GM12878 (cell line): ENCODE results near the gene ZBTB4. TPM values are rescaled to one million over a fixed set of nuclear protein-coding genes. Genes with fewer than 3 reads are reported as not detected.

Source experiments
- ATAC-seq: fragments of 200-7000 bp; cut with Tn5 transposase; 3 replicates; pipeline ENCODE4 v1.9.1; 2020; ENCODE audit warnings: mild to moderate bottlenecking, moderate library complexity
- BruUV-seq: library from RNA; stranded (reverse); fragments of 400-500 nt; replicated peaks from 2 replicates; lab custom pipeline; 2021; lab: Mats Ljungman, UMichigan
- CTCF ChIA-PET: fragments of 300-600 bp; sonication (Branson Sonifier 250); formaldehyde crosslinking; extraction: SDS; loops from one replicate; lab custom pipeline; 2021; ENCODE audit warnings: inconsistent platforms; lab: Yijun Ruan, JAX
- POLR2A ChIA-PET: fragments of 350-600 bp; formaldehyde crosslinking; extraction: SDS; loops from one replicate; lab custom pipeline; 2021; ENCODE audit warnings: inconsistent platforms; lab: Charles Lee
- RAD21 ChIA-PET: fragments of 300-600 bp; sonication (Branson Sonifier 250); formaldehyde crosslinking; loops from one replicate; lab custom pipeline; 2023; ENCODE audit warnings: antibody characterized with exemption; ENCODE audit not compliant: unreplicated experiment; lab: Charles Lee
- SMC1A ChIA-PET: fragments of 300-600 bp; sonication (Branson Sonifier 250); formaldehyde crosslinking; loops from one replicate; lab custom pipeline; 2023; ENCODE audit not compliant: unreplicated experiment, uncharacterized antibody; lab: Charles Lee
- DNase-seq: peaks from one replicate; pipeline ENCODE4 v3.0.0-alpha.2; 2011; ENCODE audit warnings: low read depth, low spot score
- FAIRE-seq: peaks from 3 replicates; lab custom pipeline; 2011; peaks lifted over from hg19 to GRCh38; lab: Jason Lieb, UNC
- H2AFZ ChIP-seq: 2 replicates; pipeline ENCODE4 v1.6.0; 2011; ENCODE audit warnings: low read depth, low read length, control low read depth; ENCODE audit not compliant: control insufficient read depth
- H3K27ac ChIP-seq: 2 replicates; pipeline ENCODE4 v1.5.1; 2011; ENCODE audit warnings: control low read depth; ENCODE audit not compliant: control insufficient read depth, insufficient read depth
- H3K27me3 ChIP-seq, 2 experiments: replicated peaks in 1 of 2; 2 replicates each; pipeline versions ENCODE4 v1.6.0 to v1.6.1; 2011; ENCODE audit warnings: low read length in 1 of 2; ENCODE audit not compliant: control insufficient read depth in 2 of 2, insufficient read depth in 2 of 2
- H3K36me3 ChIP-seq, 2 experiments: 2 replicates each; pipeline ENCODE4 v1.5.1; 2011; ENCODE audit warnings: low read length in 1 of 2; ENCODE audit not compliant: control insufficient read depth in 2 of 2, insufficient read depth in 2 of 2
- H3K4me1 ChIP-seq: 2 replicates; pipeline ENCODE4 v1.6.1; 2011; ENCODE audit warnings: mild to moderate bottlenecking, low read length, moderate library complexity, mixed read lengths; ENCODE audit not compliant: control insufficient read depth, insufficient read depth
- H3K4me2 ChIP-seq: 2 replicates; pipeline ENCODE4 v1.6.0; 2011; ENCODE audit warnings: control low read depth; ENCODE audit not compliant: control insufficient read depth, insufficient read depth
- H3K4me3 ChIP-seq: fragments of 200-600 bp; sonication (generic); 2 replicates; pipeline ENCODE4 v1.5.1; 2016
- H3K79me2 ChIP-seq: 2 replicates; pipeline ENCODE4 v1.6.0; 2011; ENCODE audit warnings: low read length; ENCODE audit not compliant: control insufficient read depth, insufficient read depth
- H3K9ac ChIP-seq: 2 replicates; pipeline ENCODE4 v1.8.0; 2011; ENCODE audit warnings: low read length, control low read depth, mixed read lengths; ENCODE audit not compliant: control insufficient read depth, insufficient read depth
- H3K9me3 ChIP-seq: replicated peaks from 3 replicates; pipeline ENCODE4 v1.5.1; 2011; ENCODE audit warnings: mild to moderate bottlenecking, low read length; ENCODE audit not compliant: control insufficient read depth, insufficient read depth
- H4K20me1 ChIP-seq: 2 replicates; pipeline ENCODE4 v1.6.0; 2011; ENCODE audit not compliant: control insufficient read depth, insufficient read depth
- ATF2 ChIP-seq: IDR thresholded peaks from 2 replicates; pipeline ENCODE4 v1.6.1; 2012; ENCODE audit warnings: low read length, inconsistent platforms
- CHD2 ChIP-seq: IDR thresholded peaks from 2 replicates; pipeline ENCODE4 v1.6.1; 2011; ENCODE audit warnings: low read depth, low read length, improper control_type of control experiment, borderline replicate concordance
- CTCF ChIP-seq, 3 experiments: IDR thresholded peaks in 2 of 3; conservative IDR thresholded peaks in 1 of 3; 2 replicates each; pipeline ENCODE4 v1.5.1; 2011; ENCODE audit warnings: low read depth in 3 of 3, low read length in 3 of 3, mild to moderate bottlenecking in 3 of 3, control low read depth in 2 of 3, moderate library complexity in 2 of 3, inconsistent platforms in 1 of 3, mixed read lengths in 1 of 3; ENCODE audit not compliant: control insufficient read depth in 2 of 3, insufficient read depth in 1 of 3; ENCODE audit errors: extremely low read depth in 1 of 3
- ESRRA ChIP-seq: IDR thresholded peaks from 2 replicates; pipeline ENCODE4 v1.6.1; 2012; ENCODE audit warnings: mild to moderate bottlenecking, low read length, improper control_type of control experiment
- IKZF1 ChIP-seq: fragments of 450-650 bp; conservative IDR thresholded peaks from 2 replicates; pipeline ENCODE4 v1.6.1; 2017; ENCODE audit warnings: antibody characterized with exemption, mild to moderate bottlenecking
- IRF4 ChIP-seq: IDR thresholded peaks from 2 replicates; pipeline ENCODE4 v1.6.1; 2011; ENCODE audit warnings: low read depth, low read length
- NFYA ChIP-seq: IDR thresholded peaks from 2 replicates; pipeline ENCODE4 v1.6.1; 2011; ENCODE audit warnings: low read depth, mild to moderate bottlenecking, low read length, improper control_type of control experiment, borderline replicate concordance
- NR2F1 ChIP-seq: fragments of 450-650 bp; conservative IDR thresholded peaks from 2 replicates; pipeline ENCODE4 v1.6.1; 2017; ENCODE audit warnings: mild to moderate bottlenecking
- SPI1 ChIP-seq: IDR thresholded peaks from 2 replicates; pipeline ENCODE4 v1.6.1; 2011; ENCODE audit warnings: low read depth, mild to moderate bottlenecking, low read length, moderate library complexity, borderline replicate concordance; ENCODE audit not compliant: insufficient read depth
- WGBS: methylation state at CpG from one replicate; pipeline ENCODE4 v1.1.6; 2016; ENCODE audit warnings: low lambda C conversion rate; ENCODE audit not compliant: insufficient replicate concordance, insufficient coverage; ENCODE audit errors: missing lambda C conversion rate; 5-methylcytosine and 5-hydroxymethylcytosine counted together
- in situ Hi-C: fragments of 300-500 bp; cut with MboI; formaldehyde crosslinking; loops from 9 replicates; pipeline ENCODE4 v1.14.3; 2018; ENCODE audit warnings: mixed read lengths
- intact Hi-C: fragments of 100-400 bp; cut with micrococcal nuclease; formaldehyde crosslinking; loops from one replicate; pipeline ENCODE4 v1.14.2; 2022; ENCODE audit not compliant: unreplicated experiment
- polyA plus RNA-seq, 11 experiments: library from polyadenylated mRNA; depleted of rRNA in 4 of 11; unstranded in 6 of 11; stranded (reverse) in 5 of 11; fragments of >200 nt; fragmentation: Nextera tagmentation in 4 of 11; fragmentation: Illumina TruSeq in 1 of 11; extraction: Ambion mirVana in 4 of 11; extraction: Trizol in 1 of 11; gene quantifications; 1 replicate in 1 of 11; 2 replicates in 10 of 11; pipeline versions ENCODE4 v1.2.1 to v1.2.3, GENCODE V29; 2011 to 2016; ENCODE audit warnings: inconsistent platforms in 2 of 11, missing spikeins in 2 of 11, low read depth in 1 of 11
- total RNA-seq, 4 experiments: library from RNA; depleted of rRNA in 3 of 4; stranded (reverse); fragments of >200 nt in 3 of 4; fragmentation: Illumina TruSeq in 1 of 4; extraction: Trizol in 1 of 4; gene quantifications; 2 replicates each; pipeline versions ENCODE4 v1.2.1 to v1.2.3, GENCODE V29; 2013 to 2021

Gene ZBTB4
- total and polyA plus RNA-seq, 10 of the 15 experiments (the other 5 are each of a cell fraction or from before 2014, with no cell fraction given), result 2.0 to 14.9 (median 6.9) TPM

GRCh38 chr17:7495906-7496434 lies 16.5 kb upstream of the ZBTB4 start:
- DNase-seq, result no peak

More at GRCh38 chr17:7495906-7496434, 16.5 kb upstream of the ZBTB4 start:
- no peak overlapping the region for H2AFZ ChIP-seq
- FAIRE-seq (no peak), ATAC-seq (no peak)
- ChIA-PET RAD21 (no interaction called here), POLR2A (no interaction called here), SMC1A (interaction anchor here (1.4 kb wide), 1 partner anchor 9 kb away, joined by 4 read pairs; no protein-coding TSS in a partner anchor)
- in situ Hi-C loops, result no loop called here
- H3K4me2 ChIP-seq, result no peak overlapping the region
- H4K20me1 ChIP-seq, result peaks cover 9% of the 10 kb centered on the region
- H3K9me3 ChIP-seq, result no peaks in the 10 kb centered on the region
- H3K27ac ChIP-seq, result no peak overlapping the region
- peaks cover 38 to 39% of the 10 kb centered on the region in 2 experiments for H3K36me3 ChIP-seq
- H3K4me3 ChIP-seq, result no peak overlapping the region
- intact Hi-C loops, result no loop called here
- H3K4me1 ChIP-seq, result no peaks in the 10 kb centered on the region
- WGBS, result 98% methylated on average over 10 of the region's 12 CpGs
- H3K27me3 ChIP-seq, result no peaks in the 10 kb centered on the region
- no TSS peak for BruUV-seq
- TF ChIP-seq CTCF (IDR thresholded peaks at IDR 0.05 in 2 of 3, conservative IDR thresholded peaks at IDR 0.05 in 1 of 3; ENCODE audit: control insufficient read depth in 2 of 3, extremely low read depth in 1 of 3, insufficient read depth in 1 of 3, low read depth in 3 of 3, low read length in 3 of 3) (no peak), IKZF1 (no peak), CHD2 (no peak), ATF2 (no peak), NR2F1 (no peak), IRF4 (no peak), SPI1 (no peak), ESRRA (no peak), NFYA (no peak)
- TF ChIP-seq, all 136 proteins: peak for 0
- Histone ChIP-seq H3K9ac (no peak overlapping the region), H3K79me2 (peaks cover 38% of the 10 kb centered on the region)
- CTCF ChIA-PET, result interaction anchor here (1.0 kb wide), 1 partner anchor 135 kb away, joined by 3 read pairs; no protein-coding TSS in a partner anchor
